GM15510 (cell line): ENCODE data around the gene SLC15A4.

Experiments
- POLR2A ChIP-seq: IDR thresholded peaks from 3 replicates; pipeline ENCODE4 v1.6.1; 2011; ENCODE audit warnings: borderline replicate concordance; ENCODE audit not compliant: insufficient read length; ENCODE audit errors: extremely low read depth

Gene SLC15A4

GRCh38 chr12:128793701-128794100 is 30.1 kb downstream of the SLC15A4 start:
- TF ChIP-seq POLR2A, result no peak

GRCh38 chr12:128792881-128793280 is 30.9 kb downstream of the SLC15A4 start:
- TF ChIP-seq POLR2A, result no peak

- no peak for TF ChIP-seq POLR2A
Measured at GRCh38 chr12:128792398-128792797, 31.4 kb downstream of the SLC15A4 start.

- no peak for TF ChIP-seq POLR2A
Measured at GRCh38 chr12:128791395-128792322, 32.1 kb downstream of the SLC15A4 start.

- TF ChIP-seq POLR2A, result no peak
Measured at GRCh38 chr12:128790653-128791373, 32.9 kb downstream of the SLC15A4 start.

GRCh38 chr12:128790221-128790620 is 33.5 kb downstream of the SLC15A4 start:
- no peak for TF ChIP-seq POLR2A

GRCh38 chr12:128789356-128789929 is 34.3 kb downstream of the SLC15A4 start:
- TF ChIP-seq POLR2A, result no peak

- no peak for TF ChIP-seq POLR2A
Measured at GRCh38 chr12:128787827-128788226, 35.9 kb downstream of the SLC15A4 start.

- no peak for TF ChIP-seq POLR2A
Measured at GRCh38 chr12:128786741-128787391, 36.9 kb downstream of the SLC15A4 start.

- TF ChIP-seq POLR2A, result no peak
Measured at GRCh38 chr12:128784030-128784760, 39.6 kb downstream of the SLC15A4 start.

GRCh38 chr12:128783129-128783574 is 40.6 kb downstream of the SLC15A4 start:
- no peak for TF ChIP-seq POLR2A

GRCh38 chr12:128779901-128780300 is 43.9 kb downstream of the SLC15A4 start:
- no peak for TF ChIP-seq POLR2A

- no peak for TF ChIP-seq POLR2A
Measured at GRCh38 chr12:128772249-128772648, 51.5 kb downstream of the SLC15A4 start.

GRCh38 chr12:128771681-128772080 is 52.1 kb downstream of the SLC15A4 start:
- TF ChIP-seq POLR2A, result no peak
